MM.1S (cell line): ENCODE data around the gene ATG10.

ENCODE experiments used
- EZH2 ChIP-seq: fragments of 300-600 bp; sonication (generic); optimal IDR thresholded peaks from 2 replicates; pipeline ENCODE3; 2017; ENCODE audit warnings: low read depth, mild to moderate bottlenecking, antibody characterized with exemption, low read length, mixed read lengths
- EZH2phosphoT487 ChIP-seq: fragments of 300-600 bp; sonication (generic); IDR thresholded peaks from 2 replicates; pipeline ENCODE4 v1.6.1; 2018; ENCODE audit warnings: antibody characterized with exemption, low read length
- TF ChIP-seq, protein P1 (sequence below): fragments of 300-600 bp; sonication (generic); IDR thresholded peaks from 2 replicates; pipeline ENCODE4 v1.5.1; 2016; ENCODE audit warnings: antibody characterized with exemption, low read length, mixed read lengths

GRCh38 chr5:81942746-81943145 is 29.1 kb upstream of the ATG10 start:
- TF ChIP-seq, protein P1, sequence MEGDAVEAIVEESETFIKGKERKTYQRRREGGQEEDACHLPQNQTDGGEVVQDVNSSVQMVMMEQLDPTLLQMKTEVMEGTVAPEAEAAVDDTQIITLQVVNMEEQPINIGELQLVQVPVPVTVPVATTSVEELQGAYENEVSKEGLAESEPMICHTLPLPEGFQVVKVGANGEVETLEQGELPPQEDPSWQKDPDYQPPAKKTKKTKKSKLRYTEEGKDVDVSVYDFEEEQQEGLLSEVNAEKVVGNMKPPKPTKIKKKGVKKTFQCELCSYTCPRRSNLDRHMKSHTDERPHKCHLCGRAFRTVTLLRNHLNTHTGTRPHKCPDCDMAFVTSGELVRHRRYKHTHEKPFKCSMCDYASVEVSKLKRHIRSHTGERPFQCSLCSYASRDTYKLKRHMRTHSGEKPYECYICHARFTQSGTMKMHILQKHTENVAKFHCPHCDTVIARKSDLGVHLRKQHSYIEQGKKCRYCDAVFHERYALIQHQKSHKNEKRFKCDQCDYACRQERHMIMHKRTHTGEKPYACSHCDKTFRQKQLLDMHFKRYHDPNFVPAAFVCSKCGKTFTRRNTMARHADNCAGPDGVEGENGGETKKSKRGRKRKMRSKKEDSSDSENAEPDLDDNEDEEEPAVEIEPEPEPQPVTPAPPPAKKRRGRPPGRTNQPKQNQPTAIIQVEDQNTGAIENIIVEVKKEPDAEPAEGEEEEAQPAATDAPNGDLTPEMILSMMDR: no peak
- TF ChIP-seq EZH2phosphoT487 (no peak), EZH2 (no peak)
